Activated B cell treated with CpG ODN at 0.5 μM for 24 hours (primary cell): Measurements from ENCODE around the gene DPM3. TPM values are rescaled to one million over a fixed set of nuclear protein-coding genes. Genes with fewer than 3 reads are reported as not detected.
"Not testable (repeated sequence)": the region's sequence is repeated elsewhere in the genome, so short reads cannot be mapped to it uniquely, and the experiment has no call there.

Experiments used
- ATAC-seq: fragments of 200-7000 bp; cut with Tn5 transposase; one replicate; pipeline ENCODE4 v1.10.0; 2021; ENCODE audit warnings: low read depth, mild to moderate bottlenecking, moderate library complexity
- CTCF ChIA-PET: fragments of 350-600 bp; sonication (Branson Sonifier 250); formaldehyde crosslinking; loops from one replicate; lab custom pipeline; 2021; ENCODE audit warnings: antibody characterized with exemption; lab: Charles Lee
- POLR2A ChIA-PET: fragments of 350-600 bp; sonication (Branson Sonifier 250); formaldehyde crosslinking; loops from one replicate; lab custom pipeline; 2021; ENCODE audit warnings: antibody characterized with exemption; lab: Charles Lee
- DNase-seq: peaks from one replicate; pipeline ENCODE4 v3.0.0; 2022
- H3K27ac Mint-ChIP-seq: one replicate; pipeline ENCODE4 v1.8.0; 2020; ENCODE audit warnings: mixed read lengths
- H3K27me3 Mint-ChIP-seq: one replicate; pipeline ENCODE4 v1.8.0; 2021; ENCODE audit warnings: mixed read lengths
- H3K36me3 Mint-ChIP-seq: one replicate; pipeline ENCODE4 v1.8.0; 2021; ENCODE audit warnings: low read depth, mixed read lengths
- H3K4me1 Mint-ChIP-seq: one replicate; pipeline ENCODE4 v1.8.0; 2021; ENCODE audit warnings: mixed read lengths
- H3K4me3 Mint-ChIP-seq: one replicate; pipeline ENCODE4 v1.8.0; 2020; ENCODE audit warnings: mild to moderate bottlenecking, mixed read lengths
- H3K9me3 Mint-ChIP-seq: one replicate; pipeline ENCODE4 v1.8.0; 2020; ENCODE audit warnings: mixed read lengths
- intact Hi-C: fragments of 100-400 bp; cut with micrococcal nuclease; formaldehyde crosslinking; loops from one replicate; pipeline ENCODE4 v1.15.1; 2024
- total RNA-seq: library from RNA; stranded (reverse); gene quantifications from 2 replicates; pipeline ENCODE4 v1.2.3, GENCODE V29; 2022
- TF ChIP-seq, protein P1 (sequence below): fragments of 200-600 bp; IDR thresholded peaks from one replicate; pipeline ENCODE4 v1.8.0; 2022; ENCODE audit warnings: antibody characterized with exemption, mild to moderate bottlenecking

The DPM3 gene
- total RNA-seq, 1 donor from 2014 or later = 33.2 TPM

DNA sequence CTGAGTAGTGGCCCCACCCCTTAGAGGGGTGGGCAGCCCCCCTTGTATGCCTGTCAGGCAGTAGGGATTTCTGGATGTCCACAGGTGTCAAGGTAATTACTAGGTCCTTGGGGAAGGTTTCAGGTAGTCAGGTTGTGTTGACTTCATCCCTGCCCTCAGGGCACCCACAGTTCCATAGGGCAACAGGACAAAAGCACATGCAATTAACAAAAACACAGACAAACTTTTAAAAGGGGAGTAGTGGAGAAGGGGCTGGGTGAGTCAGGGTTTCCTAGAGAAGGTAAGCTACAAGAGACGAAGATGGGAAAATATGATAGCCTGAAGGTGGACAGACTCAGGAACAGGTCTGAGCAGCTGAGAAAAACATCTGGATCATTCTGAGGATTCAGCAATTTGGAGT is 18.7 kb upstream of the DPM3 start:
- no peak for DNase-seq
- no peaks in the 10 kb centered on the region for H3K27me3 Mint-ChIP-seq
- no peak for ATAC-seq
- no peak overlapping the region for H3K4me3 Mint-ChIP-seq
- CTCF ChIA-PET = no interaction called here
- H3K27ac Mint-ChIP-seq = no peak overlapping the region
- H3K36me3 Mint-ChIP-seq = no peaks in the 10 kb centered on the region
- TF ChIP-seq, protein P1, sequence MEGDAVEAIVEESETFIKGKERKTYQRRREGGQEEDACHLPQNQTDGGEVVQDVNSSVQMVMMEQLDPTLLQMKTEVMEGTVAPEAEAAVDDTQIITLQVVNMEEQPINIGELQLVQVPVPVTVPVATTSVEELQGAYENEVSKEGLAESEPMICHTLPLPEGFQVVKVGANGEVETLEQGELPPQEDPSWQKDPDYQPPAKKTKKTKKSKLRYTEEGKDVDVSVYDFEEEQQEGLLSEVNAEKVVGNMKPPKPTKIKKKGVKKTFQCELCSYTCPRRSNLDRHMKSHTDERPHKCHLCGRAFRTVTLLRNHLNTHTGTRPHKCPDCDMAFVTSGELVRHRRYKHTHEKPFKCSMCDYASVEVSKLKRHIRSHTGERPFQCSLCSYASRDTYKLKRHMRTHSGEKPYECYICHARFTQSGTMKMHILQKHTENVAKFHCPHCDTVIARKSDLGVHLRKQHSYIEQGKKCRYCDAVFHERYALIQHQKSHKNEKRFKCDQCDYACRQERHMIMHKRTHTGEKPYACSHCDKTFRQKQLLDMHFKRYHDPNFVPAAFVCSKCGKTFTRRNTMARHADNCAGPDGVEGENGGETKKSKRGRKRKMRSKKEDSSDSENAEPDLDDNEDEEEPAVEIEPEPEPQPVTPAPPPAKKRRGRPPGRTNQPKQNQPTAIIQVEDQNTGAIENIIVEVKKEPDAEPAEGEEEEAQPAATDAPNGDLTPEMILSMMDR = no peak
- H3K9me3 Mint-ChIP-seq = no peaks in the 10 kb centered on the region
- H3K4me1 Mint-ChIP-seq = no peaks in the 10 kb centered on the region
- intact Hi-C loops = no loop called here
- POLR2A ChIA-PET = no interaction called here

DNA sequence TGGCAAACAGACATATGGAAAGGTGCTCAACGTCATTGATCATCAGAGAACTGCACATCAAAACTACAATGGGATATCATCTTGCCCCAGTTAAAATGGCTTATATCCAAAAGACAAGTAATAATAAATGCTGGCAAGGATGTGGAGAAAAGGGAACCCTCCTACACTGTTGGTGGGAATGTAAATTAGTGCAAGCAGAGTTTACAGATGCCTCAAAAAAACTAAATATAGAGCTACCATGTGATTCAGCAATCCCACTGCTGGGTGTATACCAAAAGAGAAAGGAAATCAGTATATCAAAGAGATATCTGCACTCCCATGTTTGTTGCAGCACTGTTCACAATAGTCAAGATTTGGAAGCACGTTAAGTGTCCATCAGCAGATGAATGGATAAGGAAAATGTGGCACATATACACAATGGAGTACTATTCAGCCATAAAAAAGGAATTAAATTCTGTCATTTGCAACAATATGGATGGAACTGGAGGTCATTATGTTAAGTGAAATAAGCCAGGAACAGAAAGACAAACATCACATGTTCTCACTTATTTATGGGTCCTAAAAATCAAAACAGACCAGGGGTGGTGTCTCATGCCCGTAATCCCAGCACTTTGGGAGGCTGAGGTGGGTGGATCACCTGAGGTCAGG is 15.8 kb upstream of the DPM3 start:
- H3K36me3 Mint-ChIP-seq, H3K4me3 Mint-ChIP-seq, H3K9me3 Mint-ChIP-seq, H3K4me1 Mint-ChIP-seq, ATAC-seq, H3K27me3 Mint-ChIP-seq, intact Hi-C loops, DNase-seq, H3K27ac Mint-ChIP-seq, POLR2A ChIA-PET: not testable (repeated sequence)
- CTCF ChIA-PET = interaction anchor here (1.0 kb wide), 1 partner anchor 64 kb away, joined by 3 read pairs; no protein-coding TSS in a partner anchor

DNA sequence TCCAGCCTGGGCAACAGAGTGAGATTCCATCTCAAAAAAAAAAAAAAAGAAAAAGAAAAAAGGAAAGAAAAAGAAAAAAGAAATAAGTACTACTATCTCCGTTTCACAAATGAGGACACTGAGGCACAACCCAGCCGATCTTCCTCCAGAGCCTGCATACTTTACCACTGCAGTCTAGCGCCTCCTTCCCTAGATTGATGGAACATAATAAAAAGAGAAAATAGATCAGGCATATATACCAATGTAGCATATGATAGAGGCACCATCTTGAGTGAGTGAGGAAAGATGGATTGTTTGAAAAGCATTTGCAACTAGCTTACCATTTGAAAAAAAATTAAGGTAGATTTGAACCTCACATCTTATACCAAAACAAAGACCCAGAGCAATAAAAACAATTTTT is 5.2 kb upstream of the DPM3 start:
- ATAC-seq (no peak), DNase-seq (no peak)
- Mint-ChIP-seq H3K9me3 (no peaks in the 10 kb centered on the region), H3K4me1 (peaks cover 25% of the 10 kb centered on the region), H3K4me3 (no peak overlapping the region), H3K27me3 (no peaks in the 10 kb centered on the region), H3K27ac (no peak overlapping the region), H3K36me3 (no peaks in the 10 kb centered on the region)
- intact Hi-C loops = no loop called here
- CTCF ChIA-PET = no interaction called here
- POLR2A ChIA-PET = interaction anchor here (7.8 kb wide), 1 partner anchor 10 kb away, joined by 86 read pairs; the partner anchor contains the start of gene SLC50A1
- TF ChIP-seq, protein P1 = no peak

DNA sequence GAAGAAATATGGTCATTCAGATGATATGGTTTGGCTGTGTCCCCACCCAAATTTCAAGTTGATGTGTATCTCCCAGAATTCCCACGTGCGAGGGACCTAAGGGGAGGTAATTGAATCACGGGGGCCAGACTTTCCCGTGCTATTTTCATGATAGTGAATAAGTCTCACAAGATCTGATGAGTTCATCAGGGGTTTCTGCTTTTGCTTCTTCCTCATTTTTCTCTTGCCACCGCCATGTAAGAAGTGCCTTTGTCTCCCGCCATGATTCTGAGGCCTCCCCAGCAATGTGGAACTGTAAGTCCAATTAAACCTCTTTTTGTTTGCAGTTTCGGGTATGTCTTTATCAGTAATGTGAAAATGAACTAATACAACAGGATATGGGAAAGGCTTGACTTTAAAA is 1.4 kb upstream of the DPM3 start:
- Mint-ChIP-seq H3K4me3 (no peak overlapping the region), H3K27ac (no peak overlapping the region), H3K27me3 (no peaks in the 10 kb centered on the region), H3K4me1 (peaks cover 35% of the 10 kb centered on the region), H3K9me3 (no peaks in the 10 kb centered on the region), H3K36me3 (peaks cover 25% of the 10 kb centered on the region)
- ATAC-seq (no peak), DNase-seq (no peak)
- ChIA-PET CTCF (no interaction called here), POLR2A (no interaction called here)
- intact Hi-C loops = no loop called here
- TF ChIP-seq, protein P1 = no peak

DNA sequence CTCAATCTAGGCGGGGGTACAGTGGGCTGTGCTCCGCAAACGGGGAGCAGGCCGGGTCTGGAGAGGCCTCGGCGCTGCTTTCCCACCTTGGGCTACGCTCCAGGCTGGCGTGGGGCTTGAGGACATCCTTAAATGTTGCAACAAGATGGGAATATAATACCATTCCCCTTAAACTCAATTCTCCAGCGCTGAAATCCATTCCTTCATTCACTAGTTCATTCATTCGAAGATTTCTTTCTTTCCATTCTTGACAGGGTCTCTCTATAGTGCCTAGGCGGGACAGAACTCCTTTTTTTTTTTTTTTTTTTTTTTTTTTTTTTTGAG is 261 bp upstream of the DPM3 start:
- no peaks in the 10 kb centered on the region for H3K27me3 Mint-ChIP-seq
- ATAC-seq = no peak

More for the DNA sequence above, 261 bp upstream of the DPM3 start:
- ChIA-PET CTCF (interaction anchor here (0.7 to 1.5 kb wide), 2 partner anchors 27 to 49 kb away, joined by 4 read pairs; no protein-coding TSS in a partner anchor), POLR2A (interaction anchor here (0.6 to 1.6 kb wide), 5 partner anchors 9 to 106 kb away, joined by 3 to 8 read pairs (median 5); partner anchors contain the start of gene KRTCAP2)
- peaks cover 37% of the 10 kb centered on the region for H3K4me1 Mint-ChIP-seq
- no peak for DNase-seq
- TF ChIP-seq, protein P1 = no peak
- H3K36me3 Mint-ChIP-seq = peaks cover 33% of the 10 kb centered on the region
- intact Hi-C loops = loop anchor here (1.0 kb wide), 3 partner anchors 27 to 55 kb away; partner anchors contain the start of genes KRTCAP2 and TRIM46
- H3K9me3 Mint-ChIP-seq = no peaks in the 10 kb centered on the region
- peak overlapping the region; percentile 97 for H3K27ac Mint-ChIP-seq
- peak overlapping the region; percentile 96 for H3K4me3 Mint-ChIP-seq
